Measurements from ENCODE around the gene PGAP1. TPM values are rescaled to one million over a fixed set of nuclear protein-coding genes. Genes with fewer than 3 reads are reported as not detected.
"Not testable (repeated sequence)": the region's sequence is repeated elsewhere in the genome, so short reads cannot be mapped to it uniquely, and the experiment has no call there.

Gene PGAP1
- total and polyA plus RNA-seq, 10 of the 15 experiments (the other 5 are each of a cell fraction or from before 2014, with no cell fraction given) = 0.75 to 4.7 (median 3.0) TPM

GRCh38 chr2:196913691-196914090 lies 12.8 kb downstream of the PGAP1 start (continued):
- no peak for TF ChIP-seq ZBTB40 (IDR thresholded peaks at IDR 0.05; ENCODE audit: borderline replicate concordance)

- DNase-seq (ENCODE audit: low read depth, low spot score); ATAC-seq; H3K4me3 ChIP-seq; H3K4me2 ChIP-seq (ENCODE audit: control insufficient read depth, insufficient read depth); H3K4me1 ChIP-seq (ENCODE audit: control insufficient read depth, insufficient read depth, low read length); BruUV-seq (replicated peaks); CTCF ChIA-PET; H3K9me3 ChIP-seq (replicated peaks; ENCODE audit: control insufficient read depth, insufficient read depth, low read length); POLR2A ChIA-PET; H4K20me1 ChIP-seq (ENCODE audit: control insufficient read depth, insufficient read depth); H3K36me3 ChIP-seq (ENCODE audit: control insufficient read depth in 2 of 2, insufficient read depth in 2 of 2, low read length in 1 of 2); RAD21 ChIA-PET (ENCODE audit: unreplicated experiment); H3K27ac ChIP-seq (ENCODE audit: control insufficient read depth, insufficient read depth); H3K9ac ChIP-seq (ENCODE audit: control insufficient read depth, insufficient read depth, low read length); FAIRE-seq; H3K27me3 ChIP-seq (replicated peaks in 1 of 2; ENCODE audit: control insufficient read depth in 2 of 2, insufficient read depth in 2 of 2, low read length in 1 of 2); SMC1A ChIA-PET (ENCODE audit: uncharacterized antibody, unreplicated experiment); H2AFZ ChIP-seq (ENCODE audit: control insufficient read depth, low read depth, low read length); H3K79me2 ChIP-seq (ENCODE audit: control insufficient read depth, insufficient read depth, low read length); intact Hi-C loops (cut with micrococcal nuclease; ENCODE audit: unreplicated experiment); in situ Hi-C loops (cut with MboI): not testable (repeated sequence)
- WGBS (ENCODE audit: insufficient coverage, insufficient replicate concordance, low lambda C conversion rate, missing lambda C conversion rate) = 96% methylated on average over 4 of the region's 15 CpGs
These were observed 21.1 kb downstream of the PGAP1 start for GRCh38 chr2:196905365-196905764.

Data from GM12878 (cell line).